ENCODE measurements around the gene RASGRP1.

RASGRP1 gene

GRCh38 chr15:38499651-38500050 lies 65.0 kb downstream of the RASGRP1 start:
- DNase-seq: no peak

DNA sequence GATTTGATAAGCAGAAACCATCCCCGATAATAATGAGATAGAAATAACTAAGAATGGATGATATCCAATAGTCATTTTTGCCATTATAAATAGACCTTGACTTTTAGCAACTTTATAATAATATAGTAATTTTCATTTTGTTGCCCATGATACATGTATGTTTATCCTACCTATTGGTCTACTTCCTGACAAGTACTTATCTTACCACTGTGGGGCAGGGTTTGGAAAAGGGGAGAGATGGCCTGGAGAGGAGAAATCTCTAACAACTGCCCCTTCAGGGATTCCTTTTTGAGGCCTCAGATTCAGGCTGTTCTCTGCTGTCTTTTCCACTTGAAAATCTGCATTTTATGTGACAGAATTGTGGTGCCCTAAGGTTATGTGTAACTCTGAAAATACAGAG lies 68.5 kb downstream of the RASGRP1 start:
- no peak for DNase-seq

GRCh38 chr15:38490242-38490922 lies 74.2 kb downstream of the RASGRP1 start:
- peak; percentile 58 for DNase-seq

- DNase-seq: peak; percentile 24
Measured at GRCh38 chr15:38487378-38487777, 77.2 kb downstream of the RASGRP1 start.

- DNase-seq: peak; percentile 9
Measured at GRCh38 chr15:38486936-38487335, 77.7 kb downstream of the RASGRP1 start.

DNA sequence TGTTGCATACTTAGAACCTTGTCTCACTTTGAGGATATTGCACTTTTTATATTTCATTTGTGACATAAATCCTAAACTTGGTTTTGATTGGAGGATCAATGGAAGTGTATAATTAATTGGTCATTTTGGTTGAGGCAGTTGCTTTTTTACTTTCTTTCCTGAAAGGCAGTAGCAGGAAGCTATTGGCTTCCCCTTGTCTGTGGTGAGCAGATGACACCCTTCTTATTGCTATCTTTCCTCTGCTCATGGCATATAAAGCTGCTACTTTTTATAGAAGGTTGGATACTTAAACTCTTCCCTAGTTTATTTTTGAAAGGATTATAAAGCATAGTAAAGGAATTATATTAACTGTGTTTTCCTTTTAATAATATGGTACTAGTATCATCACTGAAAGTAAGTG lies 82.0 kb downstream of the RASGRP1 start:
- DNase-seq: no peak

DNA sequence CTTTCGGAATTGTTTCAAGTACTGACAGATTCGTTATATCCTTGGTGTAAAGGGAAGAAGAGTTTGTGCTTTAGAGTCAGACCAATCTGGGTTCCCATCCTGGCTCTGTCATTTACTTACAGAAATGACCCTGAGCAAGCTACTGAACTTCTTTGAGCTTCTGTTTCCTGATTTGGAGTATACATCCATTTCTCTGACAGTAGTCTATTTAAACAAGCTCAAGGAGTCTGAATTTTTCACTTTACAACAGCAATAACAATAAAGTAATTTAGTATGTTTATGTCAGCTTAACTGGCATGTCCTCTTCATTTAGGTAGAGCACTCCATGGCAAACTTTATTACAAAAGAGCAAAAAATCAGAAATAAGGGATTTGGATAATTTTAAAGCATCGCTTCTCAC lies 82.9 kb downstream of the RASGRP1 start:
- no peak for DNase-seq

- no peak for DNase-seq
Measured at GRCh38 chr15:38481113-38481512, 83.5 kb downstream of the RASGRP1 start.

- DNase-seq: no peak
Measured at GRCh38 chr15:38479756-38480155, 84.9 kb downstream of the RASGRP1 start.

- DNase-seq: peak; percentile 84
Measured at GRCh38 chr15:38479266-38479665, 85.3 kb downstream of the RASGRP1 start.

DNA sequence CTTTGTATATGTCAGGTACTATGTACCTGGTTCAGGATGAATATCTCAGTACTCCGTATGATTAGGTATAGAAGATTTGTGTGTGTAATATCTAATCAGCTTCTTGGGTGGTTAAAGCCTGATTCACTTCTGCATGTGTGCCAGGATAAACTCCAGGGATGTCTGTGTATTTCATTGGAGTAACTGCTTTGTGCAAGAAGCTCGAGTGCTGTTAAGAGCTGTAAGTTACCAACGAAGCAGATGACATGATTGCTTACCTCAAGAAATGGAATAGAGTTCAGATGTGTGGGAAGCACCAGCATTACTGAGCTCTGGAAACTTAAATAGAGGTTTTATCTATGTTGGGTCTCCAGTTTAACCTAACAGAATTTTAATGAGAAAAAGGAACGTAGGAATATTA lies 87.0 kb downstream of the RASGRP1 start:
- DNase-seq: no peak

DNA sequence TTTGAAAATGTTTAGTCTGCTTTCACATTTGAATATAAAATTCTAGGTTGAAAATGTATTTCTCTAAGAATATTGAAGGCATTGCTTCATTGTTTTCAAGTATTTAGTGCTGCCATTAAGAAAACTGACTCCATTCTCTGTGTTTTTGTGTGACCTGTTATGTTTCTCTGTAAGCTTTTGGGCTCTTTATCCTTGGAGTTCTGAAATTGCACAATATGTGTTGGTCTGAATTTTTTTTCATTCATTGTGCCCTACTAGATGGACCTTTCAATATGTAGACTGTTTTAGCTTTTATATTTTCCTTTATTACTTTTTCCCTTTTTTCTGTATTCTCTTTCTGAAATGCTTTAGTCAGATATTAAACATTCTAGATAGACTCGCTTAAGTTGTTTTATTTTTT lies 88.5 kb downstream of the RASGRP1 start:
- no peak for DNase-seq

- no peak for DNase-seq
Measured at GRCh38 chr15:38475361-38475760, 89.3 kb downstream of the RASGRP1 start.

- peak; percentile 72 for DNase-seq
Measured at GRCh38 chr15:38474155-38474757, 90.4 kb downstream of the RASGRP1 start.

DNA sequence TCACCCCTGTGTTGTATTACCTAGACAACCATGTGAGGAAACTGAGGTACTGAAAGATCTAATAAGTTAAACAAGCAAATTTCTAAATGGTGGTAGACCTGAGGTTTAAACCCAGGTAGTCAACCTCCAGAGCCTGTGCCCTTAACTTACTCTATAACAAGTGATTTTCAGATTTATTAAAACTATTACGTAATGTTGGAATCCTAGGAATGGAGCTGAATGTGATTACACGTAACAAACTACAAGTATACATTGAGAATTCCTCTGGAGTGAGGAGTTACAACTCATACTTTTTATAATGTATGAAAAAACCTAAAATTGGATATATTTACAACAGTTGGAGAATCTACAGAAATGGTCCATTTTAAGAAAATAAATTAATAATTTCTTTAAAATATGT lies 92.6 kb downstream of the RASGRP1 start:
- DNase-seq: peak; percentile 17

GRCh38 chr15:38470816-38471215 lies 93.8 kb downstream of the RASGRP1 start:
- no peak for DNase-seq

- DNase-seq: no peak
Measured at GRCh38 chr15:38464675-38465074, 99.9 kb downstream of the RASGRP1 start.

DNA sequence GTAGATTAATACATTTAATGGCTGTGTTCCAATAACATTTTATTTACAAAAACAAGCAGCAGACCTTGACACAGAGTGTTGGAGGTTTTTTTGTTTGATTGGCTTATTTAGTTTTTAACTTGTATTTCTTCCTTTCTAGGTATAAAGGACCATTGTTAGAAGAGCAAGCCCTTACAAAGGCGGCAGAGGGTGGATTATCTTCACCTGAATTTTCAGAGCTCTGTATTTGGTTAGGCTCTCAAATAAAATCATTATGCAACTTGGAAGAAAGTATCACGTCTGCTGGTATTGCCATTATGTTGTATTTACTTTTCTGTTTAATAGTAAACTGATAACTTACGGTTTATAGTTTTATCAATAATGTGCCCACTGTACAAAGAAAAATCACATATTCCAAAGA lies 100.7 kb downstream of the RASGRP1 start:
- no peak for DNase-seq

- peak; percentile 27 for DNase-seq
Measured at GRCh38 chr15:38461066-38461833, 103.4 kb downstream of the RASGRP1 start.

DNA sequence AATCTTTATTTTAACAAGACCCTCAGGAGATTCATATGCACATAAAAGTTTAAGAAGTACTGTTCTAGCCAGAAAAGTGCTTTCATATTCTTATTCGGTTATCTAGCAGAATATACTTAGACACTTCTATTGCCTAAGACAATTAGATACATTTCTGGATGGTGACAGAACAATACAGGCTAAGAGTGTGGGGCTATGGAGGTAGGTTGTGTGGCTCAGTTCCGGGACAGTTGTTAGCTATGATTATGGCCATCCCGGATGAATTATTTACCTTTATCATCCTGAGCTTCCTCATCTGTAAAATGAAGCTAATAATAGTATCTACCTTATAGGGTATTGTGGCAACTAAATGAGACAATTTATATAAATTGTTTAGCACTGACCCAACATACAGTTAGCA lies 104.1 kb downstream of the RASGRP1 start:
- no peak for DNase-seq

GRCh38 chr15:38459480-38459879 lies 105.1 kb downstream of the RASGRP1 start:
- DNase-seq: no peak

DNA sequence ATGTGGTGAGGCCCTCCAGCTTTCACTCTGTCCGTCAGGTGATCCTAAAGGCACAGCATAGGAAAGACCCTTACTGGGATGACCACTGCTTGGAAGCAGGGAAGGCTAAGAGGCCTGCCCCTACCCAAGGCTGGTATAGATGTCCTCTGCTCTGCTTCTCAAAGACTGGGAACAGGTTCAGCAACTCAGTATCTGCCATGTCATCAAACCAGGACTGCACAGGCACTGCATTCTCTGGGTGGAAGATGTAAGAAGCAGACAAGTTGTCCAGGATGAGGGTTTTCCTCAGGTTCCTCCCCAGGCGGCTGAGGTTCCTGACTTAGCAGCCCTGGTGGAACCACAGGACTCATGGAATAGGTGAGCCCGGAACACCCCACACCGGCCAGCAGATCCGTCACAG lies 106.0 kb downstream of the RASGRP1 start:
- no peak for DNase-seq

GRCh38 chr15:38455092-38455491 lies 109.5 kb downstream of the RASGRP1 start:
- DNase-seq: peak; percentile 5

DNA sequence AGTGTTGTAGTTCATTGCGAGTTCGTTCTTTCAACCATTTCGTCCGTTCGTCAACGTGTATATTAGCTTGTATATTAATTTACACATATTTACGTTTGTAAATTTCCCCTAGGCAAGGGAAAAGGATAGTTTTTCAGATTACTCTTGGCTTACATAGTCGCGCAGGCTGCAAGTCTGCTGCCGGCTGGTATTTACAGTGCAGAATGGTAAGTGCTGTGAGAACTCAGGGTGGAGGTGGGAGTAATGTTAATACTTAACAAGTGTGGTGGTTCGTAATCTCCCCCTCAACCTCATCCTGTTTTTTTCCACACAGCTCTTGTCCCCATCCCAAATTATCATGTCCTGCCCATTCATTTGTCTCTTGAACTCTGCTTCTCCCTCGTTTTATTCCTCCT lies 109.9 kb downstream of the RASGRP1 start:
- DNase-seq: no peak
